ENCODE results near the gene STRIT1. TPM values are rescaled to one million over a fixed set of nuclear protein-coding genes. Genes with fewer than 3 reads are reported as not detected.

The STRIT1 gene
- total and polyA plus RNA-seq, 9 of the 15 experiments (the other 6 are each of a cell fraction or from before 2014, with no cell fraction given): not detected

- Histone ChIP-seq H3K36me3 (ENCODE audit: control insufficient read depth, insufficient read depth, low read length) (no peaks in the 10 kb centered on the region), H2AFZ (ENCODE audit: low read depth, low read length) (0 out of 2 replicates have a peak overlapping the region, but pooled peaks have one; percentile 5), H4K20me1 (replicated peaks; ENCODE audit: control insufficient read depth, insufficient read depth, low read length) (no peaks in the 10 kb centered on the region), H3K4me2 (ENCODE audit: insufficient read depth, low read length) (no peak overlapping the region), H3K4me3 (no peak overlapping the region), H3K9me3 (replicated peaks; ENCODE audit: control insufficient read depth, insufficient read depth, low read depth, low read length) (peaks cover 3% of the 10 kb centered on the region), H3K27me3 (ENCODE audit: control insufficient read depth in 2 of 2, insufficient read depth in 2 of 2, low read length in 2 of 2) (no peaks in the 10 kb centered on the region), H3K79me2 (ENCODE audit: control insufficient read depth, insufficient read depth, low read length) (no peaks in the 10 kb centered on the region), H3K9ac (ENCODE audit: insufficient read depth in 1 of 2, low read depth in 2 of 2, low read length in 2 of 2) (no peak overlapping the region), H3K27ac (ENCODE audit: extremely low read depth, low read depth, low read length) (no peak overlapping the region), H3K9me1 (ENCODE audit: control insufficient read depth, insufficient read depth, low read length) (no peaks in the 10 kb centered on the region), H3K4me1 (replicated peaks in 1 of 2; ENCODE audit: control insufficient read depth in 2 of 2, insufficient read depth in 2 of 2, low read length in 2 of 2) (peaks cover 3 to 31% of the 10 kb centered on the region in 2 experiments; a peak in 4 of 5 replicates)
- no peak for FAIRE-seq
- ChIA-PET CTCF (ENCODE audit: low intra/inter-chr PET ratio) (interaction anchor here (0.6 kb wide), 1 partner anchor 1076 kb away, joined by 3 read pairs; no protein-coding TSS in a partner anchor), POLR2A (no interaction called here)
- BruUV-seq (replicated peaks): no TSS peak
- 64% methylated on average over 4 of the region's 4 CpGs for WGBS (ENCODE audit: insufficient coverage, low coverage, missing lambda C conversion rate)
- no peak for DNase-seq (ENCODE audit: extremely low read depth in 1 of 4, low spot score in 3 of 4)
- no peak for TF ChIP-seq MEIS2 (IDR thresholded peaks at IDR 0.05; ENCODE audit: partially characterized antibody)
- no peak for TF ChIP-seq TAL1 (IDR thresholded peaks at IDR 0.05)
- TF ChIP-seq CHD2 (IDR thresholded peaks at IDR 0.05; ENCODE audit: low read depth, low read length): no peak
- TF ChIP-seq CBFA2T3 (IDR thresholded peaks at IDR 0.05): no peak
- no peak for TF ChIP-seq THAP7 (CRISPR knock-in tag; IDR thresholded peaks at IDR 0.05)
- no peak for TF ChIP-seq ZBTB12 (CRISPR knock-in tag; IDR thresholded peaks at IDR 0.05)
- TF ChIP-seq SAFB2 (IDR thresholded peaks at IDR 0.05; ENCODE audit: borderline replicate concordance, low read depth, low read length, severe bottlenecking): no peak
- TF ChIP-seq ATF2 (CRISPR knock-in tag; IDR thresholded peaks at IDR 0.05): no peak
- TF ChIP-seq ZNF398 (CRISPR knock-in tag; IDR thresholded peaks at IDR 0.05): no peak
- no peak for TF ChIP-seq KDM4B (IDR thresholded peaks at IDR 0.05; ENCODE audit: borderline replicate concordance in 2 of 2, low read depth in 1 of 2)
- TF ChIP-seq ZKSCAN3 (CRISPR knock-in tag; IDR thresholded peaks at IDR 0.05): no peak
- no peak for TF ChIP-seq ZNF57 (CRISPR knock-in tag; IDR thresholded peaks at IDR 0.05)
- TF ChIP-seq RNF219 (CRISPR knock-in tag; IDR thresholded peaks at IDR 0.05): no peak
- TF ChIP-seq COPS2 (conservative IDR thresholded peaks at IDR 0.05): no peak
- ATAC-seq: no peak
- intact Hi-C loops (cut with micrococcal nuclease) (no loop called here), in situ Hi-C loops (cut with MboI) (no loop called here)
Measured at GRCh38 chr3:155332716-155333115, 39.2 kb upstream of the STRIT1 start.
